HEK293 (cell line): ENCODE data around the gene FMNL1.

Experiments
- ZBTB1 ChIP-seq: fragments of 450-650 bp; formaldehyde crosslinking; IDR thresholded peaks from 2 replicates; pipeline ENCODE4 v1.5.1; 2016; ENCODE audit warnings: missing biosample characterization, missing genetic modification characterization
- TF ChIP-seq, protein P1 (sequence below): fragments of 450-650 bp; formaldehyde crosslinking; IDR thresholded peaks from 2 replicates; pipeline ENCODE4 v1.5.1; 2016; ENCODE audit warnings: missing biosample characterization, missing genetic modification characterization
- TF ChIP-seq, protein P2 (sequence below): fragments of 450-650 bp; formaldehyde crosslinking; IDR thresholded peaks from 2 replicates; pipeline ENCODE4 v1.5.1; 2016; ENCODE audit warnings: missing biosample characterization, missing genetic modification characterization

DNA sequence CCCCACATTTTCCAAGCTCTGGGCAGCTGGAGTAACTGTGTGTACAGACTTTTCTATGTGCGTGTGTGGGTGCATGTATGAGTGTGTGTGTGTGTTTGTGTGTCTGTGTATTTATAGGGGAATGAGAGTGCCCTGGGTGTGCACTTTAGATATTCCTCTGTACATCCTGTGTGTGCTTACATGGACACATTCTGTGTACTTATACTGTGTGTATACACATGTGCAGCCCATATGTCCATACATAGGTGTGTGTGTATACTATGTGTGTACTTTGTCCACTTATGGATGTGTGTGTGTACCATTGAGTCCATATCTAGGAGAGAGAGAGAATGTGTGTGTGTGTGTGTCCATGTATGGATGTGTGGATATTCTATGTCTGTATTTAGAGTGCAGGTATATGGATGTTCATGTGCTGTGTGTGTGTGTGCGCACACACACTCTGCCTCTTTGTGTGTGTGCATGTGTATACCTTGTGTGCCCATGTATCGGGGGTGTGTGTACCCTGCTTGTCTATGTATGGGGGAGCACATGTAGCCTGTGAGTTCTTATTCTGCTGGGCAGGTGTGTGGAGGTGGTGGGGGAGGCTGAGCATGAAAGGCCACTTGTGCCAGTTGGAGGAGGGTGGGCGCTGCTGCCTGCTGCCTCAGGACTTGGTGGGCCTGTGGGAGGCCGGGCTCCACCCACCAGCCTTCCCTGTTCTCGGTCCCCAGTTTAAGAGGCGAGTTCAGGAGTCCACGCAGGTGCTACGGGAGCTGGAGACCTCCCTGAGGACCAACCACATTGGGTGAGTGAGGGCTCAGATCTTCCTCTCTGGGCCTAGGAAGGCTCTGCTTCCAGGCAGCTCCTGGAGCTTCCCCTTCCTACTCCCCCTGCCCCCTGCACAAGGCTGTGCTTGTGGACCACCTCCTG, 11.1 kb downstream of the FMNL1 start:
- TF ChIP-seq, protein P1, sequence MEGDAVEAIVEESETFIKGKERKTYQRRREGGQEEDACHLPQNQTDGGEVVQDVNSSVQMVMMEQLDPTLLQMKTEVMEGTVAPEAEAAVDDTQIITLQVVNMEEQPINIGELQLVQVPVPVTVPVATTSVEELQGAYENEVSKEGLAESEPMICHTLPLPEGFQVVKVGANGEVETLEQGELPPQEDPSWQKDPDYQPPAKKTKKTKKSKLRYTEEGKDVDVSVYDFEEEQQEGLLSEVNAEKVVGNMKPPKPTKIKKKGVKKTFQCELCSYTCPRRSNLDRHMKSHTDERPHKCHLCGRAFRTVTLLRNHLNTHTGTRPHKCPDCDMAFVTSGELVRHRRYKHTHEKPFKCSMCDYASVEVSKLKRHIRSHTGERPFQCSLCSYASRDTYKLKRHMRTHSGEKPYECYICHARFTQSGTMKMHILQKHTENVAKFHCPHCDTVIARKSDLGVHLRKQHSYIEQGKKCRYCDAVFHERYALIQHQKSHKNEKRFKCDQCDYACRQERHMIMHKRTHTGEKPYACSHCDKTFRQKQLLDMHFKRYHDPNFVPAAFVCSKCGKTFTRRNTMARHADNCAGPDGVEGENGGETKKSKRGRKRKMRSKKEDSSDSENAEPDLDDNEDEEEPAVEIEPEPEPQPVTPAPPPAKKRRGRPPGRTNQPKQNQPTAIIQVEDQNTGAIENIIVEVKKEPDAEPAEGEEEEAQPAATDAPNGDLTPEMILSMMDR (tag by site-specific recombination), result no peak
- TF ChIP-seq, protein P2, sequence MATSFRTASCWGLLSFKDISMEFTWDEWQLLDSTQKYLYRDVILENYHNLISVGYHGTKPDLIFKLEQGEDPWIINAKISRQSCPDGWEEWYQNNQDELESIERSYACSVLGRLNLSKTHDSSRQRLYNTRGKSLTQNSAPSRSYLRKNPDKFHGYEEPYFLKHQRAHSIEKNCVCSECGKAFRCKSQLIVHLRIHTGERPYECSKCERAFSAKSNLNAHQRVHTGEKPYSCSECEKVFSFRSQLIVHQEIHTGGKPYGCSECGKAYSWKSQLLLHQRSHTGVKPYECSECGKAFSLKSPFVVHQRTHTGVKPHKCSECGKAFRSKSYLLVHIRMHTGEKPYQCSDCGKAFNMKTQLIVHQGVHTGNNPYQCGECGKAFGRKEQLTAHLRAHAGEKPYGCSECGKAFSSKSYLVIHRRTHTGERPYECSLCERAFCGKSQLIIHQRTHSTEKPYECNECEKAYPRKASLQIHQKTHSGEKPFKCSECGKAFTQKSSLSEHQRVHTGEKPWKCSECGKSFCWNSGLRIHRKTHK (tag by site-specific recombination), result no peak
- TF ChIP-seq ZBTB1 (tag by site-specific recombination), result no peak
